HTERT RPE-1 (cell line): ENCODE measurements around the gene PTTG2.

Source experiments
- in situ Hi-C: fragments of 300-500 bp; cut with MboI; formaldehyde crosslinking; loops from 4 replicates; pipeline ENCODE4 v1.14.3; 2020; ENCODE audit warnings: low sequenced_read_pairs

The PTTG2 gene

DNA sequence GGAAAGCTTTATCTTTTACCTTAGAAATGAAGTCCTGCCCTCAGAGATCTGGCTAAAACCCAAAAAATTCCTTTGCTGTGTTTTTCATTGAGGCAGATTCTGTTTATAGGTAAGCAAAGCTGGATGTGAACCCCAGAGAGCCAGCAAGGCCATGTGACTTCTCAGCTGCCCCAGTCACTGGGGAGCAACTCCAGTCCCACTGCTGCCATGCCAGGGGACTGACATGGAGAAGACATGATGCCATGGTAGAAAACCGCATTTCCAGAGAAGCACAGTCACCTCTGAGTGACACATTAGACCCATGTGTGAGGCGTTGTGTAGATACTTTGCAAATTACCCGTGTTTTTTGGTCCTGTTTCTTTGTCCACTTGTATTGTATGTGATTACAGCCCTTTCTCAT is 45.4 kb downstream of the PTTG2 start:
- in situ Hi-C loops, result no loop called here

GRCh38 chr4:38007645-38008044 is 47.4 kb downstream of the PTTG2 start:
- in situ Hi-C loops, result no loop called here

DNA sequence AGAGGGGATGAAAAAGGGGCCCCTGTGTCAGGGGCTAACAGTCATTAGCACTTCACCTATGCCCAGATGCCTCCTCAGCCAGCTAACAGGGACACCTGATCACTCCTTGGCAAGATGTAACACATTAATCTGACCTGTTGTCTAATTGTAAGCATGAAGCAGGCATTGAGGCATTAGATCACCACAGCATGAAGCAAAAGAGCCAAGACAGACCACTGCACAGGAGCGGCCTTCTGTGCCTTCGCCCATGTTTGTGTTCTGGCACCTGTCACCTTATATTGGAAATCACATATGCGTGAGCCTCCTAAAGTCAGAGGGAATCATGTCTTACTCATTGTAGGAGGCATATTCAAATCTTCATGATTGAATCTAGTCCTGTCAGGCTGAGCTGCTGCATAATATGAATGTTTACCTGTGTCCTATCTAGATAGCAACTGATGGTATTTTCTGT is 48.4 kb downstream of the PTTG2 start:
- in situ Hi-C loops, result no loop called here

DNA sequence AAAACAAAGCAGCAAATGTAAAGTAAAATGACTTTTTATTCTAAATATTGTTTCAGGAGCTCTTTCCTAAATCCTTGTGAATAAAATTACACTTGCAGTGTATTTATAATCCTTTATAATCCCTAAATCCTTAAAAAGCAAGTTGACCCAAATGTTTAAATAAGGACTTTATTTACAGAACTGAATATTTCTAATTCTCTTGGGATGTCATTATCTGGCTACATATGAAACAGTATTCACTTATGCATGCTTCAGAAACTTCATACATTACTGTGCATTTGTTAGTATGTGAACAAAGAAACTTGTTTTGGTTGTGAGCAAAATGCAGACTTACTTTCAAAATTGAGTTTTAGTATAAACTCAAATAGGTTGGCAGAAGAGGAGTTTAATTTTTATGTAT is 49.2 kb downstream of the PTTG2 start:
- in situ Hi-C loops, result no loop called here

- in situ Hi-C loops, result no loop called here
Observed at GRCh38 chr4:38009949-38010348, 49.8 kb downstream of the PTTG2 start.
